RPMI8226 (cell line): ENCODE results near the gene MAPK14.
A peak's percentile ranks its signal among the peaks of the same experiment; 100 is the strongest.
"Not testable (repeated sequence)": the region's sequence is repeated elsewhere in the genome, so short reads cannot be mapped to it uniquely, and the experiment has no call there.

Experiments used
- DNase-seq: peaks from one replicate; pipeline ENCODE4 v3.0.0-alpha.2; 2015

Gene MAPK14

GRCh38 chr6:36110050-36110449 lies 82.4 kb downstream of the MAPK14 start:
- DNase-seq = no peak

DNA sequence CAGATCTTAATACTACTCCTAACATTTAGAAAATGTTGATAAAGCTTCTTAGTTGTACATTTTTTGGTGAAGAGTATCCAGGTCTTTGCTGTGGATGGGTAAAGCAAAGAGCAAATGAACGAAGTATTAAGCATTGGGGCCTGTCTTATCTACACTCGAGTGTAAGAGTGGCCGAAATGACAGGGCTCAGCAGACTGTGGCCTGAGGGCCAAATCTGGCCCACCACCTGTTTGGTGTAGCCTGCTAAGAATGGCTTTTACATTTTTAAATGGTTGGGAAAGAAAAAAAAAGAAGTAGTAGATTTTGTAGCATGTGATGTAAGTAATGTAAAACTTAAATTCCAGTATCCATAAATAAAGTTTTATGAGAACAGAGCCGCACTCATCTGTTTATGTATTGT lies 83.3 kb downstream of the MAPK14 start:
- DNase-seq = no peak

DNA sequence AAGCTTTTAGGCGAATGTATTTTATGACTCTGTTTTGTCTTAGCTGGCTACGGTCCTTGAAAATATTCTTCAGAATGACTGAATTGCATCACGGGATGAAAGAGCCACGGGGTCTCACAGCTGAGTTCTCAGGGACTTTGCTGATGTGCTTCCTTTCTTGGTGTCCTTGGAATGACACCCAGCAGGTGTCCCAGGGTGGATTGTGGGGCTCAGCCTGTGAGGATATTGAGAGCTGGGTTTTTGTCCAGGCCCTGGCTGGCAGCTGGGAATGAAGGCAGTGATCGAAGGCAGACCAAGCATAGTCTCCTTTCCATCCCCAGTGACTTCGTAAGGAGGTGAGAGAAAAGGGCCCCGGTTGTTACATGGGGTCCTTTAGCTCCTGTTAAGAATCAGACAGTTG lies 83.9 kb downstream of the MAPK14 start:
- DNase-seq = no peak

GRCh38 chr6:36113049-36113448 lies 85.4 kb downstream of the MAPK14 start:
- DNase-seq = no peak

DNA sequence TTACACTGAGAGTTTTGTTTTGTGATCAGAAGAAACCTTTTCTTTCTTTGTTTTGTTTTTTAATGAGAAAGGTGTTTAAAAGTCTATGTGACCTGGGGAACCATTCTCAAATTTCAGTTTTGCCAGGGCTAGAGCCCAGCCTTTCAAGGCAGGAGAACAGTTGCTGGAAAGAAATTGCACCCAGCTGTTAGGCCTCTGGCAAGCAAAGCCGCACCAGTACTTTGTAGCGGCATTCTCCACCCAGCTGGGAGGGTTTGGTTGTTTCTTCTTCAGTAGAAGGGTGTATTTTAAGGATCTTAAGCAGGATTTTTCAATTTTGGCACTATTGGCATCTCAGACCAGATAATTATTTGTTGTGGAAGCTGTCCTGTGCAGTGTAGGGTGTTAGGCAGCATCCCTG lies 86.1 kb downstream of the MAPK14 start:
- DNase-seq = no peak

DNA sequence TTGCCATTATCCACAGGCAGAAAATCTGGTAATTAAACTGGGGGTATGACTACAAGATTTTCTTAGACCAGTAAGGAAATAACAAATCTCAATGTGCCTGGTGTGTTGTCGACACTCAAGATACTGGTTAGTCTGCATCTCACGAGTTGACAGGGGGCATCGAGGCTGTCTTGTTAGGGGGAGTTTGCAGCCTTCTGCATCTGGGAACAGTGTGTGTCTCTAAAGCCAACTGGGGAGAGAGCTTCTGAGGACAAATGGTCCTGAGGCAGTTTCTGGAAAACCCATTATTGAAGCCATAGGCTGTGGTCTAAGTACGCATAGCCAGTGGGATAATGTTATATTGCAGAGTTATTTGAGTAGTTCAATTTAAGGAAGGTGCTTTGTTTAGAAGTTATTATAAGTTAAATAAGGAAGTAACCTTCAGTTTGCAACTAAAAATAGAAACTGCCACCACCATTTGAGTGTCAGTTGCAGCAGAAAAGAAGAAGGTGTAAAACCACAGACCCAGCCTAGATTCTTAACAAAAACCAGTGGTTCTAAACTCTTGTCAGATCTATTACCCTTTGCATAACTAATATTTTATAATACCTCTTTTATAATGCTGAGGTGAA lies 87.3 kb downstream of the MAPK14 start:
- peak; percentile 64 for DNase-seq

- DNase-seq = no peak
Measured at GRCh38 chr6:36115412-36115811, 87.8 kb downstream of the MAPK14 start.

DNA sequence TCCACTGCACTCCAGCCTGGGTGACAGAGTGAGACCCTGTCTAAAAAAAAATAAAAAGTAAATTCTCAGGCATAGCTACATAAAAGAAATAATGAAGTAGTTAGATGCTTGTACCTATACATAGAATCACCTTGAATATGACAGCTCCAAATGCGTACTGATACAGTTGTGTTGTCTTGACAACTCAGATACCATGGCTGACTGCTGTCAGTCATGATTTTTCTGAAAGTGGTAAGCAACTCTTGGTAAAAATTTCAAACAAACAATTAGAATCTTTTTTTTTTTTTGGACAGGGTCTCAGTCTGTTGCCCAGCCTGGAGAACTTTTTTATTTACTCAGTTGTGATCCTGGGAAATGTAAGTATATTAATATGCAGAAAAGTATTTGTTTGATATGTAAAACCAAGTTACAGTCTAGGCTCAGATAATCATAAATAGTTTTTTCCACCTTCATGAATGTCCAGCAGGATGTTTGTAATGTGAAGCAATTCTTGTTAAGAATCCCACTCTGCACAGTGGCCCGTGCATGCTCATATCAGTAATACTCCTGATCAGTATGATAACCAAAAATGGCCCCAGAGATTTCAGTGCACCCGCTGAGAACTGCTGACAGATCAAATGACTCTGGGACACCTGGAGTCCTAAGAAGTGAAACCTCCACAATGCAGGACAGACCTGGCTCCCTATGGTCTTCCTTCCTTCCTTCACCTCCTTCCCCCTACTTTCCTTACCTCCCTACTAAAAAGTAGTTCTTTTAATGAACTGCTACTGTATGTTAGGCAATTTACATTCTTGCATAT lies 88.7 kb downstream of the MAPK14 start:
- DNase-seq = peak; percentile 49

- DNase-seq = no peak
Measured at GRCh38 chr6:36116943-36117342, 89.3 kb downstream of the MAPK14 start.

- no peak for DNase-seq
Measured at GRCh38 chr6:36117658-36118549, 90.3 kb downstream of the MAPK14 start.

- no peak for DNase-seq
Measured at GRCh38 chr6:36118550-36119107, 91.0 kb downstream of the MAPK14 start.

GRCh38 chr6:36119209-36119608 lies 91.6 kb downstream of the MAPK14 start:
- DNase-seq = no peak

DNA sequence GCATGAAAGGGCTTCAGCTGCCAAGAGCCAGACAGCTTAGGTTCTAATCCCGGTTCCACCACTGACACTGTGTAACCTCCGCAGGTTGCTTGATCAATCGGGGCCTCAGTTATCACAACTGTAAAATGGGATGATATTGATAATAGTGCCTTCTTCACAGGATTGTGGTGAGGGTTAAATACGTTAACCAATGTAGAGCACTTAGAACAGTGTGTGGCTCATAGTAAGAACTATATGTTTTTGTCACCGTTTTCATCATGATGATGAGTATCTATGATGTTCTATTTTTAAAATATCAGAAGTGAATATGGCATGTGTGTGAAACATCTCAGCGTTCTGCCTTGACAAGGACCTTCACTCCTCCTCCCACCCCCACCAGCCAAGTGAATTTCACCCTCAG lies 92.4 kb downstream of the MAPK14 start:
- DNase-seq = no peak

DNA sequence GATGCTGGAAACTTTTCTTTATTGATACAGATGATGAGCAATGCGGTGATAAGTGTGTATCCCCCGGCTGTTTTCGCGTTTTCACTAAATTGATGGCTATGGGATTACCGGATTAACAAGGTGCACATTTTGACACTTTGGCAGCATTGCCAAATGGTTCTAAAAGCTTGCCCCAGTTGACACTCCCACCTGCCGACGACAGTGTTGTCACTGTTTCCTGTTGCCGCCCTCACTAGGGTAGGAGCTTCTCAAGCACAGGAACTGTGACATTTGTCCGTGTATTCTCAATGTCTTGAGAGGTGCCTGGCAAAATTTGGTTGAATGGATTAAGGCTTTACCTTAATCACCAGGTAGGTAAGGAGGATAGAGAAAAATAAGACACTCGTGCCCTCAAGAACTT lies 92.9 kb downstream of the MAPK14 start:
- DNase-seq = no peak

- DNase-seq = peak; percentile 37
Measured at GRCh38 chr6:36120979-36121786, 93.6 kb downstream of the MAPK14 start.

DNA sequence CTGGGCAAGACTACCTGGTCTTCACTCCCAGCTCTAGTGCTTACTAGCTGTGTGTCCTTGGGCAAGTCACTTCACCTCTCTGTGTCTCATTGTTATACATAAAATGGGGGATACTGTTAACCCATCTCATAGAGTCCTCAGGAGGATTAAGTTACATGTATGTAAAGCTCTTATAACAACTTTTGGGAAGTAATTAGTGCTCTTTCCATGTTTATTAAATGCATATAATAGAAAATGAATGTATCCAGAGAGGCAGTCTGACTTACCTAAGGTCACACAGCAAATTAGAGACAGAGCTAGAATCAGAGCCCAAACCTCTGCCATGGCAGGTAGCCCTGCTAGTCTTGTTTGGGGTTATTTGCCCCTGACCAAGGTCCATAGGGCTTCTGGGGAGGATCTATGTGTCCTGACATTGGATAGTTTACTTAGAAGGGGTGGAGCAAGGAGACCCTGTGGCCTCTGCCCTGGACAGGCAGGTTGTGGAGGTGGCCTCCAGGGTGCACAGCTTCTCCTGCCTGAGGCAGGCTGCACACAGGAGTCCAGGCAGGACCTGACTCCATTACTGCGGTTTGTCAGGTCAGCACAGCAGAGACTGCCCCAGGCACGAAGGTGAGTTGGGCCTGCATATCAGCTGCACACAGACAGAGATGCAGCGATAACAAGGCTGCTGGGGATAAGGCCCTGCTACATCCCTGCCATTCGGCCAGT lies 94.3 kb downstream of the MAPK14 start:
- DNase-seq = no peak

DNA sequence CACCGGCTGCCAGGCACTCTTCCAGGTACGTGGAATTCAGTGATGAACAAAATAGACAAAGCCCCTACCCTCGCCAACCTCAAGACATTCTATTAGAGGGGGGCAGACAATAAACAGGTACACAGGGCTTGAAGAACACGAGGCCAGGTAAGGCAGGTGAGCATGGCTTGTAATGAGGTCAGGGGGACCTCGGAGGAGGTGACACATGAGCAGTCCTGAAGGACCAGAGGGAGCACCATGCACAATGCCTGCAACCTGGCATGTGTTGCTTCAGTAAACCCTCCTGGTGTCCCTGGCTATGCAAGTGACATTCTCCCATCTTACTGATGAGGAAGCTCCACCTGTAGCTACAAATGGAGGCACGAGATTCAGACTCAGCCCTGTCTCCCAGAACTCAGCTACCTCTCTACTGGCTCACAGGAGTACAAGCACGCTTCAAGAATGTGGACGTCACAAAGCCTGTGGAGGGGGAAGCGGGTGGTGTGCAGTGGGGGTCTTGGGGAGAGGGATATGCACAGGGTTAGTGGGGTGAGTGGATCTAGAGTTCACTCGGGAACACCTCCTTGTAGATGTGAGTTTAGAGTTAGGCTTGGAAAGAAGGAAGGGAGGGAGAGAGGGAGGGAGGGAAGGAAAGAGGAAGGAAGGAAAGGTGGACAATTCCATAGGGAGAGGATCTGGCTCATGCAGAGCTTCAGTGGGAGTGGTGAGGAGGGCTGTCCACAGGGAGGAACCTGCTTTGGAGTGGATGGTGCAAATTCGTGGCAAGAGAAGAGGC lies 95.1 kb downstream of the MAPK14 start:
- DNase-seq = no peak

- DNase-seq = peak; percentile 89
Measured at GRCh38 chr6:36123270-36124139, 95.9 kb downstream of the MAPK14 start.

- DNase-seq = not testable (repeated sequence)
Measured at GRCh38 chr6:36124346-36124745, 96.7 kb downstream of the MAPK14 start.

DNA sequence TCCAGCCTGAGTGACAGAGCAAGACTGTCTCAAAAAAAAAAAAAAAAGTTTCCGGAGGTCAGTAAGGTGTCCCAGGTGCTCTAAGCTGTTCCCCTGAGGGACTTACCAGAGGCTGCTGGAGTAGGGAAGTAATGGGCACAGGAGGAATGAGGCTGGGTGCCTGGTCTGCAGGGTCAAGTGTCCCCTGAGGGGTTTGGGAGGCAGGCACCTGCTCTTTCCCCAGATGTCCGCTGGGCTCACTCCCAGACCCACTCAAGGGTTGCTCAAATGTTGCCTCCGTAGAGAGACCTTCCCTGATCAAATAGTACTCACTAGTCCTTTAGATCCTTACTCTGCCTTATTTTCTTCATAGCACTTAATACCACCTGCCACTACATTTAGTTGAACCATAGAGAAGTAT lies 97.3 kb downstream of the MAPK14 start:
- DNase-seq = no peak
